Measurements from ENCODE around the gene HGFAC. TPM values are rescaled to one million over a fixed set of nuclear protein-coding genes. Genes with fewer than 3 reads are reported as not detected.
A peak's percentile ranks its signal among the peaks of the same experiment; 100 is the strongest.

The HGFAC gene
- polyA plus RNA-seq, 1 of the 3 experiments (the other 2 are of a cell fraction) = 0.43 TPM

DNA sequence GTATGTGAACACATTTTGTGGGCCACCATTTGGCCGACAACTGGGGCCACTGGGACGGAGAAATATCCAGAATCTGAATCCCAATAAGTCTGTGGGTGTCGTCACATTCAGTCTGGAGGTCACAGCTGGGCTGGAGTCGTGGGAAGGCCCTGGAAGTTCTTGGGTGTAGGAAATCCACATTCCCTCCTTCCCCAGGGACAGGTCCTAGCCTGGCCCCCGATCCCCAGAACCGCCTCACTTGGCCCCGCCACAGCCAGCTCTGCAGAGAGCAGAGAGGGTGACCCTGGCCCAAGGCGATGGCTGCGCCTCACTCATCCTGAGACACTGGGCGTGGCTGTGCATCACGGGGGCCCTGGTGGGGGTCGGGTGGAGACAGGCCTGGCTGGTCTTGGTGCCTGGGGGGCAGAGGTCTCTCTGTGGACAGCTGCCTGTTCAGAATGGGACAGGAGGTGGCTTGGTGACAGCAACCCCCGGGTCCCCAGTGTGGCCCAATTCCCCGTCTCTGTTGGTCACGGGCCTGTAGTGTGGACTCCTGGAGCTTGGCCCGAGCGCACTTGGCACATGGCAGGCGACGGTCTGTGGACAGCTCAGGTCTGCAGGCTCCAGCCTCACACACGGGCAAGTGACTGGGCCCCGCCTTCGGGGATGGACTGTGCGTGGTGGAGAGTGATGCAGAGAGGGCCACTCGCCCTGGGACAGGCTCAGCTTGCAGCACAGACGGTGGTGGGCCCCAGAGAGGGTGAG is 37.8 kb downstream of the HGFAC start:
- Histone ChIP-seq H4K20me1 (ENCODE audit: insufficient read depth) (no peaks in the 10 kb centered on the region), H2AFZ (ENCODE audit: low read depth) (no peak overlapping the region), H3K27me3 (ENCODE audit: insufficient read depth) (no peaks in the 10 kb centered on the region), H3K9me2 (no peaks in the 10 kb centered on the region), H3F3A (replicated peaks; ENCODE audit: insufficient read depth) (no peaks in the 10 kb centered on the region), H3K79me2 (ENCODE audit: insufficient read depth) (no peaks in the 10 kb centered on the region), H3K9me3 (no peaks in the 10 kb centered on the region), H3K4me3 (ENCODE audit: low read depth in 2 of 2, low read length in 1 of 2) (no peak overlapping the region), H3K27ac (ENCODE audit: low read depth in 2 of 2, low read length in 1 of 2) (no peak overlapping the region), H3K4me1 (ENCODE audit: control insufficient read depth in 1 of 2, insufficient read depth in 2 of 2, low read depth in 1 of 2, low read length in 1 of 2) (peaks cover 0 to 16% of the 10 kb centered on the region in 2 experiments; a peak in 1 of 4 replicates), H3K9ac (no peak overlapping the region), H3K4me2 (no peak overlapping the region), H3K36me3 (replicated peaks in 1 of 2; ENCODE audit: control insufficient read depth in 1 of 2, insufficient read depth in 2 of 2, low read length in 1 of 2) (no peaks in the 10 kb centered on the region)
- ChIA-PET CTCF (interaction anchor here (0.6 to 5.8 kb wide), 31 partner anchors 9 to 640 kb away, joined by 3 to 34 read pairs (median 4); partner anchors contain the start of gene MSANTD1), POLR2A (no interaction called here)
- 68% methylated on average over 19 of the region's 25 CpGs for WGBS (ENCODE audit: low lambda C conversion rate)
- TF ChIP-seq SIN3A (IDR thresholded peaks at IDR 0.05; ENCODE audit: borderline replicate concordance, low read depth, low read length) (no peak), RFX5 (IDR thresholded peaks at IDR 0.05; ENCODE audit: low read length) (no peak), MEF2A (IDR thresholded peaks at IDR 0.05; ENCODE audit: borderline replicate concordance, low read depth) (no peak), FOXM1 (IDR thresholded peaks at IDR 0.05; ENCODE audit: low read depth) (no peak)
- TF ChIP-seq, protein P1, sequence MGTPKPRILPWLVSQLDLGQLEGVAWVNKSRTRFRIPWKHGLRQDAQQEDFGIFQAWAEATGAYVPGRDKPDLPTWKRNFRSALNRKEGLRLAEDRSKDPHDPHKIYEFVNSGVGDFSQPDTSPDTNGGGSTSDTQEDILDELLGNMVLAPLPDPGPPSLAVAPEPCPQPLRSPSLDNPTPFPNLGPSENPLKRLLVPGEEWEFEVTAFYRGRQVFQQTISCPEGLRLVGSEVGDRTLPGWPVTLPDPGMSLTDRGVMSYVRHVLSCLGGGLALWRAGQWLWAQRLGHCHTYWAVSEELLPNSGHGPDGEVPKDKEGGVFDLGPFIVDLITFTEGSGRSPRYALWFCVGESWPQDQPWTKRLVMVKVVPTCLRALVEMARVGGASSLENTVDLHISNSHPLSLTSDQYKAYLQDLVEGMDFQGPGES (IDR thresholded peaks at IDR 0.05; ENCODE audit: low read depth, low read length) = no peak
- TF ChIP-seq, protein P2, sequence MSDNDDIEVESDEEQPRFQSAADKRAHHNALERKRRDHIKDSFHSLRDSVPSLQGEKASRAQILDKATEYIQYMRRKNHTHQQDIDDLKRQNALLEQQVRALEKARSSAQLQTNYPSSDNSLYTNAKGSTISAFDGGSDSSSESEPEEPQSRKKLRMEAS (IDR thresholded peaks at IDR 0.05; ENCODE audit: low read depth) = no peak
- DNase-seq = no peak

DNA sequence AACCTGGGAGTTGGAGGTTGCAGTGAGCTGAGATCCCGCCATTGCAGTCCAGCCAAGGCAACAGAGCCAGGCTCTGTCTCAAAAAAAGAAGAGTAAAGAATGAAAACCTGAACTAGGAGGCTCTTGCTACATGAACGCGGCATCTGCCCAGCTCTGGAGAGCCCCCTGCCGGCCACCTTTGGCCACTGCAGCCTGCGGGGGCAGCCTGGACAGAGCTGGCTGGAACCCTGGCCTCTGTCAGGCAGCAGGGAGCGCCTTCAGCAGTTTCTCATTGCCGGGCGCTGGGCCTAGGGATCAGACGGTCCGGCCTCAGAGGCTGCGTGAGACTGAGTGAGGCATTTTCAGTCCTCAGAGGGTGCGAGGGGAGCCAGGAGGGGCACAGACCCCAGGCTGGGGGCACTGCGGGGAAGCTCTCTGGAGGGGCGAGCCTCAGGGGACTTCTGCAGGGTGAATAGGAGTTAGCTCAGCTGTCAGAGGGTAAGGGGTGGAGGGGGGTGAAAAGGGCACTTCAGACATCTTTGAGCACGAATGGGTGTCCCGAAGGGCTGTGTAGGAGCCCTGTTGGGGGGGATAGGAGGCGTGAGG is 38.9 kb downstream of the HGFAC start:
- peak; percentile 92 for DNase-seq
- no peak overlapping the region for H2AFZ ChIP-seq (ENCODE audit: low read depth)
- H3K9me3 ChIP-seq = no peaks in the 10 kb centered on the region
- H3K4me3 ChIP-seq (ENCODE audit: low read depth in 2 of 2, low read length in 1 of 2) = peak overlapping the region in 1 of 2 experiments; percentile 57; a peak in 1 of 4 replicates
- no peak overlapping the region for H3K4me2 ChIP-seq
- no peaks in the 10 kb centered on the region for H3F3A ChIP-seq (replicated peaks; ENCODE audit: insufficient read depth)
- ChIA-PET POLR2A (interaction anchor here (0.7 kb wide), 1 partner anchor 180 kb away, joined by 3 read pairs; no protein-coding TSS in a partner anchor), CTCF (interaction anchor here (0.6 to 5.8 kb wide), 46 partner anchors 10 to 464 kb away, joined by 3 to 34 read pairs (median 4); partner anchors contain the start of gene MSANTD1)
- H3K79me2 ChIP-seq (ENCODE audit: insufficient read depth) = no peaks in the 10 kb centered on the region
- H4K20me1 ChIP-seq (ENCODE audit: insufficient read depth) = no peaks in the 10 kb centered on the region
- WGBS (ENCODE audit: low lambda C conversion rate) = 22% methylated on average over 17 of the region's 17 CpGs
- TF ChIP-seq SMC3 (IDR thresholded peaks at IDR 0.05; ENCODE audit: low read depth, low read length) = peak; percentile 68
- peak; percentile 79 for TF ChIP-seq RAD21 (IDR thresholded peaks at IDR 0.05; ENCODE audit: low read length)
- TF ChIP-seq TCF12 (IDR thresholded peaks at IDR 0.05) = no peak
- TF ChIP-seq, protein P3, sequence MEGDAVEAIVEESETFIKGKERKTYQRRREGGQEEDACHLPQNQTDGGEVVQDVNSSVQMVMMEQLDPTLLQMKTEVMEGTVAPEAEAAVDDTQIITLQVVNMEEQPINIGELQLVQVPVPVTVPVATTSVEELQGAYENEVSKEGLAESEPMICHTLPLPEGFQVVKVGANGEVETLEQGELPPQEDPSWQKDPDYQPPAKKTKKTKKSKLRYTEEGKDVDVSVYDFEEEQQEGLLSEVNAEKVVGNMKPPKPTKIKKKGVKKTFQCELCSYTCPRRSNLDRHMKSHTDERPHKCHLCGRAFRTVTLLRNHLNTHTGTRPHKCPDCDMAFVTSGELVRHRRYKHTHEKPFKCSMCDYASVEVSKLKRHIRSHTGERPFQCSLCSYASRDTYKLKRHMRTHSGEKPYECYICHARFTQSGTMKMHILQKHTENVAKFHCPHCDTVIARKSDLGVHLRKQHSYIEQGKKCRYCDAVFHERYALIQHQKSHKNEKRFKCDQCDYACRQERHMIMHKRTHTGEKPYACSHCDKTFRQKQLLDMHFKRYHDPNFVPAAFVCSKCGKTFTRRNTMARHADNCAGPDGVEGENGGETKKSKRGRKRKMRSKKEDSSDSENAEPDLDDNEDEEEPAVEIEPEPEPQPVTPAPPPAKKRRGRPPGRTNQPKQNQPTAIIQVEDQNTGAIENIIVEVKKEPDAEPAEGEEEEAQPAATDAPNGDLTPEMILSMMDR (IDR thresholded peaks at IDR 0.05) = peak; percentile 97
- no peaks in the 10 kb centered on the region for H3K27me3 ChIP-seq (ENCODE audit: insufficient read depth)
- H3K36me3 ChIP-seq (replicated peaks in 1 of 2; ENCODE audit: control insufficient read depth in 1 of 2, insufficient read depth in 2 of 2, low read length in 1 of 2) = no peaks in the 10 kb centered on the region
- peaks cover 0 to 19% of the 10 kb centered on the region in 2 experiments; a peak in 1 of 4 replicates for H3K4me1 ChIP-seq (ENCODE audit: control insufficient read depth in 1 of 2, insufficient read depth in 2 of 2, low read depth in 1 of 2, low read length in 1 of 2)
- H3K9ac ChIP-seq = no peak overlapping the region
- no peak overlapping the region for H3K27ac ChIP-seq (ENCODE audit: low read depth in 2 of 2, low read length in 1 of 2)
- no peaks in the 10 kb centered on the region for H3K9me2 ChIP-seq
